HepG2 (cell line): Measurements from ENCODE around the gene OBSL1. TPM values are rescaled to one million over a fixed set of nuclear protein-coding genes. Genes with fewer than 3 reads are reported as not detected.
A peak's percentile ranks its signal among the peaks of the same experiment; 100 is the strongest.

ENCODE experiments used
- HBP1 ChIP-seq: IDR thresholded peaks from 2 replicates; pipeline ENCODE4 v1.6.1; 2016; ENCODE audit warnings: low read depth, control low read depth
- MAF1 ChIP-seq: sonication (generic); formaldehyde crosslinking; IDR thresholded peaks from 2 replicates; pipeline ENCODE4 v1.5.0; 2020; ENCODE audit warnings: missing genetic modification reagents, borderline replicate concordance
- NFAT5 ChIP-seq: sonication (generic); formaldehyde crosslinking; IDR thresholded peaks from 2 replicates; pipeline ENCODE4 v1.4.0; 2020; ENCODE audit warnings: missing genetic modification reagents
- RNF219 ChIP-seq: sonication (generic); formaldehyde crosslinking; IDR thresholded peaks from 2 replicates; pipeline ENCODE4 v1.5.0; 2020; ENCODE audit warnings: mild to moderate bottlenecking, missing genetic modification reagents
- ZNF432 ChIP-seq: sonication (generic); formaldehyde crosslinking; IDR thresholded peaks from 2 replicates; pipeline ENCODE4 v1.5.0; 2020; ENCODE audit warnings: missing genetic modification reagents, mild to moderate bottlenecking, borderline replicate concordance
- ZNF639 ChIP-seq: conservative IDR thresholded peaks from 2 replicates; pipeline ENCODE4 v1.6.1; 2018; ENCODE audit warnings: missing genetic modification reagents
- polyA plus RNA-seq, 8 experiments: library from polyadenylated mRNA; depleted of rRNA in 3 of 8; stranded (reverse) in 7 of 8; unstranded in 1 of 8; fragments of >200 nt; fragmentation: Illumina TruSeq in 4 of 8; extraction: Trizol in 4 of 8; gene quantifications; 2 replicates each; pipeline versions ENCODE4 v1.2.1 to v1.2.3, GENCODE V29; 2011 to 2016; ENCODE audit warnings: low read depth in 4 of 8, missing spikeins in 1 of 8, mixed read lengths in 1 of 8; ENCODE audit not compliant: insufficient read depth in 1 of 8
- total RNA-seq, 5 experiments: library from RNA; depleted of rRNA; stranded (reverse); fragments of >200 nt; fragmentation: Illumina TruSeq; extraction: Trizol; gene quantifications; 2 replicates each; pipeline ENCODE4 v1.2.3, GENCODE V29; 2016; ENCODE audit warnings: low read depth in 1 of 5

The OBSL1 gene
- total and polyA plus RNA-seq, 2 of the 13 experiments (the other 11 are each of a cell fraction or from before 2014, with no cell fraction given): 86.7 to 218 TPM

- TF ChIP-seq NFAT5 (0 out of 2 replicates have a peak, but pooled peaks have one; percentile 1), ZNF432 (0 out of 2 replicates have a peak, but pooled peaks have one; percentile 25), RNF219 (CRISPR knock-in tag) (no peak), HBP1 (0 out of 2 replicates have a peak, but pooled peaks have one; percentile 15), ZNF639 (no peak), MAF1 (CRISPR knock-in tag) (0 out of 2 replicates have a peak, but pooled peaks have one; percentile 14)
These were observed 18.2 kb downstream of the OBSL1 start (continued) for GRCh38 chr2:219553168-219553417.
